GM18861 (cell line): ENCODE results near the gene SNAP29.
"Not testable (repeated sequence)": the region's sequence is repeated elsewhere in the genome, so short reads cannot be mapped to it uniquely, and the experiment has no call there.

Source experiments
- ATAC-seq: cut with Tn5 transposase; IDR thresholded peaks from one replicate; pipeline ENCODE4 v1.9.1; 2021; ENCODE audit not compliant: unreplicated experiment

Gene SNAP29

DNA sequence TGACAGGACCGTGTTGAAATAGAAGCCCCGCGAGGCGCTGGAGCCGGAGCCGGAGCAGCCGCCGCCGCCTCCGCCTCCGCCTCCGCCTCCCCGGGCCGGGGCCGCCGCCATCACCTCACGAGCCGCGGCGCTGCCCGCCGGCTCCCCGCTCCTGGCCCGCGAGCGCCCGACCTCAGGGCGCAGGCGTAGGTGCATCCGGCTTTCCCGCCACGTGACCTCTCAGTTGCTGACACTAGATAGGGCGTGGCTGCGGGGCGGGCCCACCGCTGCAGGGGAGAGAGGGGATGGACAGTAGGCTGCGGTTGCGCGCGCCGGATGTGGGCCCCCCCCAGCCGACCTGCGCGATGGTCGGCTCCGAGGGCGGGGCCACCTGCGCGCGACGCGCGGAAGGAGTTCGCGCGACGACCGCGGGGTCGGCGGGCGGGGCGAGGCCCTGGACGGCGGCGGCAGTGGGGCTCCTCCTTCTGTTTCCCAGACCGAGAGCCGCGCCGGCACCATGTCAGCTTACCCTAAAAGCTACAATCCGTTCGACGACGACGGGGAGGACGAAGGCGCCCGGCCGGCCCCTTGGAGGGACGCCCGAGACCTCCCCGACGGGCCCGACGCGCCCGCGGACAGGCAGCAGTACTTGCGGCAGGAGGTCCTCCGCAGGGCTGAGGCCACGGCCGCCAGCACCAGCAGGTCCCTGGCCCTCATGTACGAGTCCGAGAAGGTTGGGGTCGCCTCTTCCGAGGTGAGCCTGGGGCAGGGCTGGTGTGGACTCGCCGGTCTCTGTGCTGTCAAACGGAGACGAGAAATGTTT lies at the start of gene SNAP29, which contains the start of gene PI4KA:
Gene SNAP29, plus strand, starts transcription at position 393 of the 802 bp plus-strand sequence. Its CDS starts 104 bp downstream, at position 497.
Gene PI4KA, minus strand, starts transcription at position 197 of the 802 bp plus-strand sequence. Its CDS starts 86 bp downstream, at position 111.
- peak; percentile 89 for ATAC-seq

DNA sequence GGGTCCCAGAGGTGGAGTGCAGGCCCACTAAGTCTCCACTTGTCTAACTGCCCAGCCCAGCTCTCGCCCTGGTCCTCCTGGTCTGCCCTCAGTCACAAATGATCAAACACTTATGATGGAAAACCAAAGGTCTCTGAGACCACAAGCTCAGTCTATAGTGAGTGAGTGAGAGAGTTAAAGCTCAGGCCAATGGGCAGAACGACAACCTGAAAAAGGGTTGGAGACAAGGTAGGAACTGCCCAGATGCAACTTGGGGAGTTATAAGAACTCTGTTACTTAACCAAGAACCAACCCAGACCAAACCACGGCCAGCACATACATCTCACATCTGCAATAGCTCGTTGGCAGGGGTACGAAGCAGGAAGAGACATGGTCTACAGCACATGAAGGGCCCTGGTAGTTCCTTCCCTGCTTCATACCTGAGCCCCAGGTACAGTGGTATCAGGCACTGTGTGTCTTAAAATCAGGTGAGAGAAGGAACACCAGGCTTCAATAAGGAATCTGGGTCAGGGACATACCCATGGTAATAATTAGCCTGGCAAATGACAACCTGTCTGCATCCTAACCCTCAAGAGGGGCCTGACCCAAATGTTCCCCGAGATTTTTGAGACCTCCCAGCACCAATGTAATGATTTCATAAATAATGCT lies 49.1 kb upstream of the SNAP29 start:
- no peak for ATAC-seq

DNA sequence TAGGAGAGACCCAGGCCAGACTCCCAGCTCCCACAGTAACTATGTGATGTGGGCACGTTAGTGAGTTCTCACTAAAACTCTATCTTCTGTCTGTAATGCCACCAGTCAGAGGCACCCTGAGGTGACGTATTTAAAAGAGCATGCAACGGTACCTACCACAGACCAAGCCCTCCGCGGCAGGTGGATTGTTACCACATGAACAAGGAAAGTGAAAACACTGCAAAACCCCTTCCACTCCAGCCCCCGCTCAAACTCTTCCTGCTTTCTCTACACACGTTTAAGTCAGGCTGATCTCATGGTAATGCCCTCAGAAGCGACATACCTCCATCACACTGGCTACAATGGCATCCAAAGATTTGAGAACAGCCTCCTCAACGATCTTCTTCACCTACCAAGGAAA lies 48.2 kb upstream of the SNAP29 start:
- no peak for ATAC-seq

DNA sequence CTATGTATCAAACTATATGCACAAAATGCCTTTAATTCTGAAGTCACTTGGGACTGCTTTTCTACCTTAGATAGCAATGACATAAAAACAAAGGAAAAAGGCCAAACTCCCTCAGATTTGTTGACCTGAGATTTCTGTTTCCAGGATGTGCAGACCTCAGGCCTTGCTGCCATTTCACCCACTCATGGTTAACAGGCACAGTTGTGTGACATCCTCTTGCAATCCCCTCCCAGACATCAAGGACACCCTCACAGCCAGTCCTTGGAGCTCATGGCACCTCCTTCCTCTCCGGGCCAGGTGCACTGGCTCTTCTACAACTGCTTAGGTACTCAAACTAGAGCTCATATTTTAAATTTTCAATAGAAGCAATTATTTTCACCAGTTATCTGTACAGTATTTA lies 47.6 kb upstream of the SNAP29 start:
- no peak for ATAC-seq

DNA sequence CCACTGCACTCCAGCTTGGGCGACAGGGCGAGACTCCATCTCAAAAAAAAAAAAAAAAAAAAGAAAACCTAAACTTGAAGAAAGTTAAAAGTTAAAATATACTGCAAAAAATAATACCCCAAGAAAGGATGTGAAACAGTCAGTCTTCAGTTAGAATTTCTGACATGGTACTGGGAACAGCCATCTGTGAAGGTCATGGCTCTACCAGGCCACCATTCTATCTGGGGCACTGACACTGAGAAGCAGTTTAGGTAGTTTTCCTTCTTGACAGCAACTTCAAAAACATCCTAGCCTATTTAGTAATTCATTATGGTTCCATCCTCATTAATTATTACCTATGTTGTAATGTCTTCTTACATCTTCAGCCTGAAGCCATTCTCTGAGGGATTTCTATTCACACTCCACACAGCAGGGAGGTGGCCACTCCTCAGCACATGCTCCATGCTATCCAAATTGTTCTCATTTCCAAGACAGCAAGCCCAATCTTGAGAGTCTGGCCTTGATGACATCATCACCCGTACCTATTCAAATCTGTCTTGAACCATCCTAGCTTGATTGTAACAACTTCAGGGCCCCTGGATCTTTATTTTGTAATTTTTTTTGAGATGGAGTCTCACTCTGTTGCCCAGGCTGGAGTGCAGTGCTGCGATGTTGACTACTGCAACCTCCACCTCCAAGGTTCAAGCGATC lies 46.7 kb upstream of the SNAP29 start:
- ATAC-seq, result no peak

DNA sequence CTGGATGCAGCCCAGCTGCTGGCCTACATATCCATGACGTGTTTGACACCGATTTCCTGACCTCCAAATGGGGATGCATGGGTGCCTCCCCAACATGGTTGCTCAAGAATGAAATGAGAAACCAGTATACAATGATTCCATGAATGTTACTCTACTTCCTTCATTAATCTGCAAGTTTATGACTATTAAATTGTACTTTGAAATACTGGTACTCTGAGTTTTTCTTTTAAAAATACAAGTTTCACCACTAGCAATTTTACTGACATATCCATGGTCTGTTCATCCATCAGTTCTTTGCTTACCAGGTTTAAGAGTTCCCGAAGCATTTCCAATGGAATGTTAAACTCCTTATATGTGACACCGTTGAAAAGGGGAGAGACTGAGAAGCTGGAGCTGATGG lies 45.8 kb upstream of the SNAP29 start:
- ATAC-seq, result no peak

DNA sequence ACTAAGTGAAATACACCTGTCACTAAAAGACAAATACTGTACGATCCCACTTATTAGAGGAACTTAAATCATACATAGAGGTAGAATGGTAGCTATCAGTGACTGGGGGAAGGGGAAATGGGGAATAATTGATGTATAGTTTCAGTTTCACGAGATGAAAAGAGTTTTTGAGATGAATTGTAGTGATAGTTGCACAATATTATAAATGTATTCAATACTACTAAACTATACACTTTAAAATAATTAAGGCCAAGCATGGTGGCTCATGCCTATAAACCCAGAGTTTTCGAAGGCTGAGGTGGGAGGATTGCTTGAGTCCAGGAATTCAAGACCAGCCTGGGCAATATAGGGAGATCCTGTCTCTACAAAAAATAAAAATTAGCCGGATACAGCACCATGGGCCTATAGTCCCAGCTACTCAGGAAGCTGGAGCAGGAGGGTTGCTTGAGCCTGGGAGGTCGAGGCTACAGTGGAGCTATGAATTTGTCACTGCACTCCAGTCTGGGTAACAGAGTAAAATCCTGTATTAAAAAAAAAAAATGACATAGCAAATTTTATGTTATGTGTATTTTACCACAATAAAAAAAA lies 44.5 kb upstream of the SNAP29 start:
- no peak for ATAC-seq

DNA sequence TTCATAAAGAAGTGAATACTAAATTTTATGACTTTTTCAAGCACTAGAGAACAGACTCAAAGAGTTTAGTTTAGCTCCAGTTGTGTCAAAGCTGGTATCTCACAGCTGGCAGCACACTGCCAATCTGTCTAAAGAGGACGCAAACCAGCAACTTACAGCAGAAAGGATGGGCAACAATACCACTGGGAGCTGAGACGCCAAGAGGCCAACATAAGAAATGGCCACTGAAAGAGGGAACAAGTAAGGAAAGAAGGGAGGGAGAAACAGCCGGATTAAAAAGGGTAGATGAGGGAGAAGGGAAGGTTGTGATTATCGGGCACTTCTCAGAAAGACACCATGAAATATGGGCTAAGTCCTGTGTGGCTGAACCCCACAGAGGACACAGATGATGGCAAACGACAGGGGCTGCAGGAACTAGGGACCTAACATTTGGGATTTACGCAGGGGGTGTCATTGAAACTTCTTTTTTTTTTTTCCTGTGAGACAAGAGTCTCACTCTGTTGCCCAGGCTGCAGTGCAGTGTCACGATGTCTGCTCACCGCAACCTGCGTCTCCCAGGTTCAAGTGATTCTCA lies 43.2 kb upstream of the SNAP29 start:
- no peak for ATAC-seq

DNA sequence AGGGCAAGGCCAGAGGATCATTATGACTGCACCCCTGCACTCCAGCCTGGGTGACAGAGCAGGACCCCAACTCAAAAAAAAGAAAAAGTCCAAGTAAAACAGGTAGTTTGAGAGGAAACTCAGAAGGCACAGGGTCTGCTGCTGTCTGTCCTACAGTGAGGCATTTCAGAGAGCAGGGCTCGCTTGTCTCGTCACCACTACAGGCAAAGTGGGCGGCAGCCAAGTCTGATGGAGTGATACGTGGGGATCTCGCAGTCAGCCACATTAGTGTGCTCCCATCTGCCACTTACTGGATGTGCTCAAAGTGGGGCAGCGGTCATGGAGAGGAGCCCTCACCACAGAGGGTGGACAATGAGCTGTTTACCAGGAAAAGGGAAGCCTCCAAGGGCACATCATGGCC lies 42.2 kb upstream of the SNAP29 start:
- no peak for ATAC-seq

DNA sequence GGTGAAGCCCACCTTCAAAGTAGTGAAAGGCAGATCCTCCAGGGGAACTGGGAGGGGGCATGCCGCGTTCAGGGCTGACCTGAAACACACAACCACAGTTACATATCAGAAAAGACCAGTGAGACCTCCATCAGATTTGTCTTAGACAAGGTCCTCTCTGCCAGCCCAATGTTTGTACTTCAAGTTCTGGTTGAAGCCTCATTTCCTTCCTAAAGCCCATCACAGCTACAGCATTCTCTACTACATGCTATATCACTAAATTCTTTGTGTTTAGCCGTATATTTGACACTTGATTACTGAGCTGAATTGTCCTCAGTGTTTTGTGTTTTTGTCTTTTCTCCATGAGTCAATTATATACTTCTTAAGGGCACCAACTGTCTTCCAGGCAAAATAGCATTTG lies 40.3 kb upstream of the SNAP29 start:
- no peak for ATAC-seq

DNA sequence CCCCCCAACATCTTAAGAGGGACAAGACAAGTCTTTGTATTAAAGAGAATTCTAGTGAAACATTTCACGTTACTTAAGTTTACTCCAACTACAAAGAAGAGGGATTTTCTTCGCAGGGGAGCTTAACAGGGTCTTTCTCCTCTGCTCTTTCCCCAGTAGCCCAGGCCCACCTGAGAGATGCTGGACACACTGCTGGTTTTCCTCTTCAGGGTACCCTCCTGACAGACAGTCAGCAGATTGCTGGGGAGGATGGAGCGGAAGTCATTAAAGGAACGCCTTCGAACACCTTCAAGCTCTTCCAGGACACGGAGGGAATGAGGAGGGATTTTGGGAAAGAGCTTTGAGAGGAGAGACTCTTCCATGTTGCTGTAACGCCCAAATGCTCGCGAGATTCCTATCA lies 39.3 kb upstream of the SNAP29 start:
- no peak for ATAC-seq

DNA sequence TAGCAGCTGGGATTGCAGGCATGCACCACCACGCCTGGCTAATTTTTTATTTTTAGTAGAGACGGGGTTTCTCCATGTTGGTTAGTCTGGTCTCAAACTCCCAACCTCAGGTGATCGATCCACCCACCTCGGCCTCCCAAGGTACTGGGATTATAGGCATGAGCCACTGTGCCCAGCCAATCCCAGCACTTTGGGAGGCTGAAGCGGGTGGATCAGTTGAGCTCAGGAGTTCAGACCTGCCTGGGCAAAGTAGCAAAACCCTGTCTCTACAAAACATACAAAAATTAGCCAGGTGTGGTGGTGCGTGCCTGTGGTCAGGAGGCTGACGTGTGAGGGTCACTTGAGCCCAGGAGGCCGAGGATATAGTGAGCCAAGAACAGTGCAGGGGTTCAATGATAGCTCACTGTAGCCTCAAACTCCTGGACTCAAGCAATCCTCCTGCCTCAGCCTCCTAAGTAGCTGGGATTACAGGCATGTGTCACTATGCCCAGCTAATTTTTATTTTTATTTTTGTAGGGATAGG lies 37.0 kb upstream of the SNAP29 start:
- not testable (repeated sequence) for ATAC-seq

DNA sequence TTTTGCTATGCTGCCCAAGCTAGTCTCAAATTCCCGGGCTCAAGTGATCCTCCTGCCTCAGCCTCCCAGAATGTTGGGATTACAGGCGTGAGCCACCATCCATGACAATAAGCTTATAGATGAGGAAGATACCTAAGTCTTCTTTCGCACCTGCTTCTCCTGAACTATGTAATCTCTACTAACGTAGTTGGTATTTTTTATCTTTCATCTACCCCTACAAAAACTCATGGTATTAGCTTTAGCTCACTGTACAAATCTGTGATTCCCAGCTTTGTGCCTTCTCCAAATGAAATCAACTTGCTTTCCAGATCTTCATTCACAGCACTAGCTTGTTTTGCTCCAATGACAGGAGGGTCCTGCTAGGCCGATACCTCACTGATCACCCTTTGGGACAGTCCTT lies 36.6 kb upstream of the SNAP29 start:
- ATAC-seq, result no peak

DNA sequence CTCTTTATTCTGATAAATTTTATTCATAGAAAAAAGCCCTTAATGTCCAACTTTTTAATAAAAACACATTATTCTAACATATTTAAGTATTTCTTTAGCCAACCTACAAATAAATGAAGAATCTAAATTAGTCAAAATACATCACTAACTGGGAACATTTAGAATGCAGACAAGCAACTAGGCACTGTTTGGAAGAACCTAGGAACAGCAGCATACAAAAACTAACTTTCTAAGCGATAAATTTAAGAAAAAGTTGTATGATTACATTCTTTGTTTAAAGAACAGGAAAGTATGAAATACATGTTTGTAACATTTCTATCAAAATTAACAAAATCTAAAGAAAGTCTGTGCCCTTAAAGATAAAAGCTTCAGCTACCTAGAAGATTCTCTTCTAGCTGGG lies 35.5 kb upstream of the SNAP29 start:
- no peak for ATAC-seq

DNA sequence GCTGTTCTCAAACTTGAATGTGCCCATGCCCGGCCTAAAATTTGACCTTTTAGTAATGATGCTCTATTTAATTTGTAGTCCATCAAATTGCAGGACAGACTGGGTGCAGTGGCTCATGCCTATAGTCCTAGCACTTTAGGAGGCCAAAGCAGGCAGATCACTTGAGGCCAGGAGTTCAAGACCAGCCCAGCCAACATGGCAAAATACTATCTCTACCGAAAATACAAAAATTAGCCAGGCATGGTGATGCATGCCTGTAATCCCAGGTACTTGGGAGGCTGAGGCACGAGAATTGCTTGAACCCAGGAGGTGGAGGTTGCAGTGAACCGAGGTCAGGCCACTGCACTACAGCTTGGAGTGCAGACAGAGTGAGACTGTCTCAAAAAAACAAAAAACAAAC lies 33.6 kb upstream of the SNAP29 start:
- not testable (repeated sequence) for ATAC-seq

DNA sequence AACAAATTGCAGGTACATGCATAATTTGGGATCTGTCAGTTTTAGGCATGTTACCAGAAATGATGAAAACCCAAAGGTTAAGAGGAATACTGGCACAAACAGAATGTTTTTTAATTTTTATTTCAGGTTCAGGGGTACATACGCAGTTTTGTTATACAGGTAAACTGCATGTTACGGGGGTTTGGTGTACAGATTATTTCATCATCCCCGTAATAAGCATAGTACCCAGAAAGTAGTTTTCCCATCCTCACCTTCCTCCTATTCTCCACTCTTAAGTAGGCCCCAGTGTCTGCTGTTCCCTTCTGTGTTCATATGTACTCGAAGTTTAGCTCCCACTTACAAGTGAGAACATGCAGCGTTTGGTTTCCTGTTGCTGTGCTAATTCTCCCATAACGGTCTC lies 33.2 kb upstream of the SNAP29 start:
- no peak for ATAC-seq

DNA sequence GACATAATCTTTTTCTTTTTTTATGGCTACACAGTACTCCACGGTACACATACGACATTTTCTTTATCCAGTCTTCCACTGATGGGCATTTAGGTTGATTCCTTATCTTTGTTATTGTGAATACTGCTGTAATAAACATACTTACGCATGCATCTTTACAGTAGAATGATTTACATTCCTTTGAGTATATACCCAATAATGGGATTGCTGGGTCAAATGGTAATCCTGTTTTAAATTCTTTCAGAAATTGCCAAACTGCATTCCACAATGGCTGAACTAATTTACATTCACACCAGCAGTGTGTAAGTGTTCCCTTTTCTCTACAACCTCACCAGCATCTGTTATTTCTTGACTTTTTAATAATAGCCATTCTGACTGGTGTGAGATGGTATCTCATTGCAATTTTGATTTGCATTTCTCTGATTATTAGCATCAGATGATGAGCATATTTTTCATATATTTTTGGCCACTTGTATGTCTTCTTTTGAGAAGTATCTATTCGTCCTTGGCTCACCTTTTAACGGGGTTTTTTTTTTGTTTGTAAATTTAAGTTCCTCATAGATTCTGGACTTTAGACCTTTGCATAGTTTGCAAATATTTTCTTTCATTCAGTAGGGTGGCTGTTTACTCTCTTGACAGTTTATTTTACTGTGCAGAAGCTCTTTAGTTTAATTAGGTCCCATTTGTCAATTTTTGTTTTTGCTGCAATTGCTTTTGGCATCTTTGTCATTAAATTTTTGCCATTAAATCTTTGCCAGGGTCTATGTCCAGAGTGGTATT lies 32.2 kb upstream of the SNAP29 start:
- not testable (repeated sequence) for ATAC-seq

DNA sequence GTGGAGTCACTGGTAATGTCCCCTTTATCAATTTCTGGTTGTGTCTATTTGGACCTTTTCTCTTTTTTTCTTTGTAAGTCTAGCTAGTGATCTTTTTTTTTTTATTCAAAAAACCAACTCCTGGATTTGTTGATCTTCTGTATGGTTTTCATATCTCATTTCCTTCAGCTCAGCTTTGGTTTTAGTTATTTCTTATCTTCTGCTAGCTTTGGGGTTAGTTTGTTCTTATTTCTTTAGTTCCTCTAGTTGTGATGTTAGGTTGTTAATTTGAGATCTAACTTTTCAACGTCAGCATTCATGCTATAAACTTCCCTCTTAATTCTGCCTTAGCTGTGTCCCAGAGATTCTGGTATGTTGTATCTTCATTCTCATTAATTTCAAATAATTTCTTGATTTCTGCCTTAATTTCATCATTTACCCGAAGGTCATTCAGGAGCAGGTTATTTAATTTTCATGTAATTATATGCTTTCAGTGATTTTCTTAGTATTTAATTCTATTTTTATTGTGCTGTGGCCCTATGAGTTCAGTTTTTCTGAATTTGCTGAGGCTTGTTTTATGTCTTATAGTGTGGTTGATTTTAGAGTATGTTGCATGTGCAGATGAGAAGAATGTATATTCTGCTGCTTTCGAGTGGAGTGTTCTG lies 29.2 kb upstream of the SNAP29 start:
- no peak for ATAC-seq

DNA sequence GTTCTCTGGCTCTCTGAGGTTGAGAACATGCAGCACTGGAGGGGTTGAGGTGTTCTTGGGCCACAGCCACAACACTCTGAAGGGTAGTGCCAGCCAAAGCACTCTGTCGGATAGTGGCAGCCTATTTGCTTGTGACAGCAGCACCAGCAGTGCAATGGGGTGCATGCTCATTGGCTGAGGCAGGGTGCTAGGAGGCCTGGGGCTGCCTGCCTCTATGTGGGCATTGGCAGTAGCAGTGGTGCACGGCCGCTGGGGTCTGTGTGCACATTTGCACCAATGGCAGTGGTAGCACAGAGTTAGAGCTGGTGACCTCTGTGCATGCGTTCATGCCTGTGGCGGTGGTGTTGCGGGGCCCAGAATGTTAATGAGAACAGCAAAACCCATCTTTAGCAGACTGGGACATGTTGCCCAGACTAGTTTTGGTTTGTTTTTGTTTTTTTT lies 25.6 kb upstream of the SNAP29 start:
- no peak for ATAC-seq

DNA sequence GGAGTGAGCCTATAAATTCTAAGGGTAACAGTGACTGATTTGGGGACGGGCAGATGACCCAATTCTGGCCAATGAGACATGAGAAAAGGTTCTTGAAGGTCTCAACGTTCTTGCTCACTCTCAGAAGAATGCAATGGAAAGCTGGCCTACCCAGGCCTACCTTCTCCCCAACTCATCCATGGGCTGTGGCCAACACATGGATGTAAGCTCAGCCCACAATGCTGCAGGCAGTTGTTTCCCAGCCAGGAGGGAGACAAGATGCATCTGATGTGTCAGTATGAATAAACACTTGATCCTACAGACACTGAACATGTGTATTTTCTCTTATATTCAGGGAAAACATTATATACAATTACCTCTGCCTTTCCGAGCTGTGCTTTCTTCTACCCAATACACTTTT lies 24.6 kb upstream of the SNAP29 start:
- ATAC-seq, result no peak
